Frontal cortex (tissue), 4 donors: Measurements from ENCODE around the gene GNG2. TPM values are rescaled to one million over a fixed set of nuclear protein-coding genes. Genes with fewer than 3 reads are reported as not detected.
A peak's percentile ranks its signal among the peaks of the same experiment; 100 is the strongest.

Experiments used
- DNase-seq, 2 donors: peaks; one replicate each; pipeline ENCODE4 v3.0.0; 2012; ENCODE audit warnings: low spot score in 2 of 2
- FAIRE-seq: peaks from 2 replicates; lab custom pipeline; 2012; peaks lifted over from hg19 to GRCh38; lab: Jason Lieb, UNC
- total RNA-seq: library from RNA; depleted of rRNA; stranded (reverse); fragments of >200 nt; gene quantifications from one replicate; pipeline ENCODE4 v1.2.3, GENCODE V29; 2014
- donor health status: control.
- donor health status: control.
- donor health status: control.

The GNG2 gene
- 400 TPM for total RNA-seq

- peak in 1 of 2 donors; percentile 32 for DNase-seq
- no peak for FAIRE-seq
These were observed at the start of gene GNG2 for GRCh38 chr14:51860164-51860824. Gene GNG2 (plus strand): TSS chr14:51860612. CDS start chr14:51950679, 90,067 bp downstream.

- FAIRE-seq (no peak), DNase-seq (no peak)
These were observed 48.7 kb upstream of the GNG2 start for GRCh38 chr14:51811706-51812105.

DNA sequence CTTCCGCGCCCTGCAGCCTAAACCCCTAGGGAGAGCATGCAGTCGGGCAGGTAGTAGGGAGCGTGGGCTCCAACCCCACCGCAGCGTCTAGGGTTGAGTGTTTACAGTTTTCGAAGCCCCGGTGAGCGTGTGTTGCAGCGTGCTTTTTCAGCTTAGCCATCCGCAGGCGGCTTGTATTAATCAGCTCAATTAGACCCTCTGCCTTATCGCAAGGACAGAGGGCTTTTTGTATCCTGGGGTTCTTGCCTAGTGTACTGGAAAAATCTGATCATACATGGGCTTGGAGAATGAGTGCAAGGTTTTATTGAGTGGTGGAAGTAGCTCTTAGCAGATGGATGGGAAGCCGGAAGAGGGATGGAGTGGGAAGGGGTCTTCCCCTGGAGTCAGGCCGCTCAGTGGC is 44.4 kb upstream of the GNG2 start:
- no peak for DNase-seq
- FAIRE-seq, result no peak

GRCh38 chr14:51817326-51817725 is 43.1 kb upstream of the GNG2 start:
- FAIRE-seq (no peak), DNase-seq (no peak)

DNA sequence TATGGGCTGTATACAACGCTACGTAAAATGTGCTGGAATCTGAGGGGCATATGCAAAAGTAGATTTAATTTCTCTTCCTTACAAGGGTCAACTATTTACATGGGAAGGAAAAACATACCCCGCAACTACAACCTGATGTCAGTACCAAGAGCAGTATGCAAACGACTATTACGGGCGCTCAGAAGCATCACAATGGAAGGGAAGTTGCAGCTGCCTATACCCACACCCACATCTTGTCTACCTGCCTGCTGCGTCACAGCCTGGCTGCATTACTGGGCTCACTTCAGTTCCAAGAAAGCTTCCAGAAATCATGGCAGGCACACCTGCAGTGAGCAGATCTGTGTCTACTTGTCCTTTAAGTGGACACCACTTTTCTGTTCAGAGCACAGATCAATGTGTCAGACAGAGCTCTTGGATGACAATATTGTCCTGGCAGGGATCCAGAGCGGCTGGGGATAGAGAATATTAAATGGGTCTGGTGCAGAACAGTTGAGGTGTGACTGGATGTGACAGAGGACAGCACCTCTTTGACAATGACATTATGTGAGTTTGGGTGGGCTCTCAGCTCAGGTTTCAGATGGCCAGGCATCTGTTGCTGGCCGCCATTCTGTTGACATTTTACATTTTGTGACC is 41.5 kb upstream of the GNG2 start:
- FAIRE-seq, result no peak
- DNase-seq, result no peak

DNA sequence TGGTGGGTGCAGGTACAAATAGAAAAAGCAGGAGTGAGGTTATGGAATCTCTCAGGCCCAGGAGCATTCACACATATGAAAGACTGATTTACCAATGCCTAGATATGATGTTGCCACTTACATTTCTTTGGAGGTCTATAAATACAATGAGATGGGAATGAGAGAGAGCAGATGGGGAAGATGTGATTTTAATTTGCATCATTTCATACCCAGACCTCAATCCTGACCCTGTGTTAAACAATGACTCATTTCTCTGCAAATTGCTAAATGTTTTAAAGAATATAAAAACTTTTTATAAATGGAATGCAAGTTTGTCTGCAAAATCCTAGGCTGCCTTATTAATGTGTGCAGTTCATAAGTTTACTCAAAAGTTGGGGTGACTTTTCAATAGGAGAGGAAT is 38.6 kb upstream of the GNG2 start:
- no peak for DNase-seq
- FAIRE-seq, result no peak

DNA sequence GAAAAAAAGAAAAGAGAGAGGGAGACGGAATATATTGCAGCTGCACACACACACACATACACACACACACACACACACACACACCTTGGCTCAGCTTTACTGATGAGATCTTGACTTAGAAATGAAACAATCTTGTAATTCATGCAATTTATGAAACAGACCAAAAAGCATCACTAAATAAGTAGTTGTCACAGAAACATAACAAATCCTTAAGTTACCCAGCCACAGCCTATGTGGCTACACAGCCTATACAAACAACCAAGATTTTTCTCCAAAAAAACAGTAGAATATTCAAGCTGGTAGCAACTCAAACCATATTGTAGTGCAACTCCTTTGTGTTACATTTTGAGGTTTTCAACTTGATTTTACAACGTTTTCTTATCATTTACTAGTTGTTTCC is 37.9 kb upstream of the GNG2 start:
- FAIRE-seq, result no peak

GRCh38 chr14:51823706-51824105 is 36.7 kb upstream of the GNG2 start:
- no peak for DNase-seq
- no peak for FAIRE-seq

More for the DNA sequence above, 37.9 kb upstream of the GNG2 start:
- no peak for DNase-seq

DNA sequence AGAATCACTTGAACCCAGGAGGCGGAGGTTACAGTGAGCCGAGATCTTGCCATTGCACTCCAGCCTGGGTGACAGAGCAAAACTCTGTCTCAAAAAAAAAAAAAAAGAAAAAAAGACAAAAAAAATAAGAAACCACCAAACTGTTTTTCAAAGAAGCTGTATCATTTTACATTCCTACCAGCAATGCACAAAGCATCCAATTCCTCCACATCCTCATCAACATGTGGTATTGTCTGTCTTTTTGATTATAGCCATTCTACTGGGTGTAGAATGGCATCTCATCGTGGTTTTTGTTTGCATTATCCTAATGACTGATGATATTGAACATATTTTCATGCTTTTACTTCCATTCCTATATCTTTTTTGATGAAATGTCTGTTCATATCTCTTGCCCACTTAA is 36.2 kb upstream of the GNG2 start:
- DNase-seq (no peak), FAIRE-seq (no peak)

DNA sequence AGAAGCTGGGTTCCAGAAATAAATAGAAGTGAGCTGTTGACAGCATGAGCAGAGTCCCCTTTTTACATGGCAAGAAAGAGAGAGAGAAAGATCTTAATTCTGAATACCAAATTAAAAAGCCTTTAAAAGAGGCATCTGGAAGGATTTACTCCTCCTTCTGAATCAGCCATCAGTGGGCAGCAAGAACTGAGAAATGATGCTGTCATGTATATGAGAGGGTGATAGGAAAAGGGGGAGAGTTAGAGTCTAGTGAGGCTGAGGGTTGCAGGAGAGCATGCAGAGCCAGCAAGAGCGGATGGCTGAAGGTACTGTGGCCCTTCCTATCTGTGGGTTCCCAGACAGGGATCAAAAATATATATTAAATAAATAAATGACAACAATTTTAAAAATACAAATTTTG is 34.5 kb upstream of the GNG2 start:
- DNase-seq, result no peak
- no peak for FAIRE-seq

DNA sequence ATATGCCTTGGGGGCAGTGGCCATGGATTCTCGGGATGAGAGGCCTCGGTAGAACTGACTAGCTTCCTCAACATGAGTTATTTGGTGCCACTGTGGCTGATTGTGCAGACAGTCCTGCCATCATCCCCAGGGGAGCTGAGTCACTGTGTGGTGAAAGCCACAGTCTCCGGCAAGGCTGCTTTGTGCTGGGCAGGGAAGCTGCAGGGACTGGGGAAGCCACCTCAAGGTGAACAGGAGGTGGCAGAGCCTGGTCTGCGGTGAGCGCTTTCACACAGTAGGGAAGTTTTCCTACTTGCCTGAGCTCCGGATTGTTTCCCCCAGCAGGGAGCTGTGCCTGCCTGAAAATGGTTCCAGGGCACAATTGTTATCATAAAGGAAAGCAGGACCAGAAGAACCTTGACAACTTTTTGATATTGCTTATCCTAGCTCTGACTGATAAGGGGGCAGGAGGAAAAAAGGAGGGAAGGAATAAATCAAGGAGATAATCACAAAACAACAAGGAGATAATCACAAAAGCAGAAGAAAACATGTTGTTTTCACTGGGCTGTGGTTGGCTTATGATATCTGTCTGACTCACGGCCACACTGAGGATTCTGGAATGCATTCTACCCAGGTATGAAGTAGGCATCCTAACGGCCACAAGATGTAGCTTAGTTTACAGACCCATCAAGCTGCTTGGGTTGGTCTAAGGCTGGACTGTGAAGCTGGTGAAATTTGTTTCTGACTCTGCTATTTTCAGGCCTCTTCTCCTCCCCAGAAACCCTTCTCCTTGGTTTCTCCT is 32.2 kb upstream of the GNG2 start:
- no peak for FAIRE-seq

GRCh38 chr14:51834240-51834639 is 26.2 kb upstream of the GNG2 start:
- DNase-seq (no peak), FAIRE-seq (no peak)

More for the DNA sequence above, 32.2 kb upstream of the GNG2 start:
- no peak for DNase-seq

DNA sequence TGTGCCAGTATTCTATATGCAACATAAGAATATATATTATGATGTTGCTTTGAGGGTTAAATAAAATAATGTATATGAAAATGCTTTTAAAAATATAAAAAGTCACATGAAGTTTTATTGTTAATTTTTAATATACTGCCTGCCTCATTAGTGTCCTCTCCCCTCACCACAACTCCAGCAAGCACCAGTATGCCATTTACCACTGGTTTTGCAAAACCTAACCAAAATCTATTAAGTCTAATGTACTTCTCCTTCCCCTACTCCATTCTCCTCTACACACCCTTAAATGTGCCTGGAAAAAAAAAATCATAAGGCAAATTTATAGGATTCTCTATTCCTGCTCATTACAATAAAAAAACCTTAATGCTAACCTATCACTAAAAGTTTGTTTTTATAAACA is 24.0 kb upstream of the GNG2 start:
- DNase-seq, result no peak
- FAIRE-seq, result no peak

DNA sequence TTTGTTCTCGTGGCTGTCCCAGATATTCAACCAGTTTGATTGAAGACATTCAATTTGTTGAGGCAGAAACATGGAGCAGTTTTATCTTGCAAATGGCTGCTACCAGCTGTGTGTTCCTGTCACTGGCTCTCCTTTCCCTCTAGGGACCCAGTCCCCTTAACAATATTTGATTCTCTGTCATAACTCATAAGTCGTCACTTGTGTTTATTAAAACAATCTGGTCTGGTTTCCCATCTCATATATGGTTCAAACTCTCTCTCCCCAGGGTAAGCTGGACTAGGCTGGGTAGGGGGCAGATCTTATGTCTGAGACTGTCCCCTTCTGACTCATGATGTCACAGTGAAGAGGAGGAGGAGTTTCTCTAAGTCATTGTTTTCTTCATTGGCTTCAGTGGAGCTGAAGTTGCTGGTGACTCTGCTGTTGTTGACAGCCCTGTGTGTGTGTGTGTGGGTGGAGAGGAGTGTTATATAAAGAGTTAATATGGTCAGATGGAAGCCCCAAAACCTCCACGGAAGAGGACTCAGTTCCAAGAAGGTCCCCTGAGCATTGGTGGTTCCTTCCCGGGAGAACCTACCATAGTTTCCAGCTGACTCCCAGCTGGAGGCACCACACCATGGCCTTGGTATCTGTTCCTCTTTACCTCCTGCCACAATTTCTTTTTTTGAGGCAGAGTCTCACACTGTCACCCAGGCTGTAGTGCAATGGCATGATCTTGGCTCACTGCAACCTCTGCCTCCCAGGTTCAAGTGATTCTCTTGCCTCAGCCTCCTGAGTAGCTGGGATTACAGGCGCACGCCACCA is 16.1 kb upstream of the GNG2 start:
- FAIRE-seq, result no peak
- DNase-seq, result no peak

- FAIRE-seq (no peak), DNase-seq (no peak)
These were observed 14.6 kb upstream of the GNG2 start for GRCh38 chr14:51845811-51846210.

DNA sequence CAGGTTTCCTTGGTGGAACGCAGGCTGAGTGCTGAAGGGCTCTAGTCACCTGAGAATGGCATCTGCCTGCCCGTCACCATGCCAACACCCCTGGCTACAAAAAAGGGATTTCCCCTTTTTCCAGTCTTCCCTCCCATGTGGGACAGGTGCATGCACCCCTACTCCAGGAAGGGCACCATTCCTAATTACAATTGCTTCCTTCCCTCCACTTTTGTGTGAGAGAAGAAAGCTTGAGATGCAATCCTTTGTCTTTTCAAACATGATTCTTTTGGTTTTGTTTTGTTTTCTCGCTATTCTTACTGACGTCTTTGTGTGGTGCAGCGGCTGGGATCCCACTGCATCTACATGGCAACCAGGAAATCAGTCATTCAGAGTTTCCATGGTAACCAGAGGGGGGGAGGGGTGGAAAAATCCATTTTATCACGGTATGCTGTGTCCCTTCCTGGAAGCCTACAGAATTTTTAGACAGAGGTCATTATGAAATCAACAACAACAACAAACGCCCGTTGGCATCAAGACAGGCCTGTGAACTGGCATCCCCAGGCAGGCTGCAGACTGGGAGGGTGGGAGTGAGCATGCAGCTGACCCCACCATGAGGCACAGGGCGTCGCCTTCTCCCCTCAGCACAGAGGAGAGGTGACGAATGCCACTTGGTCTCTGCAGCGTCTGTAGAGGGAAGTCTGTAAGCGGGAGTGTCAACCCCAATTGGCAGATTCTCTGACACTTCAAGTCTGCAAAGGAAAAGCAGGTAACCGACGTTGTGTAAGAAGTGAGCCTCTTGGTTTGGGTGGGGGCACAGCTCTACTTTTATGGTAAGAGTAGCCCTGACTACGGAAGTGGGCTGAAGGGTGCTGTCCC is 13.6 kb upstream of the GNG2 start:
- FAIRE-seq, result no peak

GRCh38 chr14:51847489-51847796 is 13.0 kb upstream of the GNG2 start:
- no peak for DNase-seq
- no peak for FAIRE-seq

More for the DNA sequence above, 13.6 kb upstream of the GNG2 start:
- DNase-seq, result peak in 1 of 2 donors; percentile 44

GRCh38 chr14:51848120-51848519 is 12.3 kb upstream of the GNG2 start:
- FAIRE-seq, result no peak
- no peak for DNase-seq

DNA sequence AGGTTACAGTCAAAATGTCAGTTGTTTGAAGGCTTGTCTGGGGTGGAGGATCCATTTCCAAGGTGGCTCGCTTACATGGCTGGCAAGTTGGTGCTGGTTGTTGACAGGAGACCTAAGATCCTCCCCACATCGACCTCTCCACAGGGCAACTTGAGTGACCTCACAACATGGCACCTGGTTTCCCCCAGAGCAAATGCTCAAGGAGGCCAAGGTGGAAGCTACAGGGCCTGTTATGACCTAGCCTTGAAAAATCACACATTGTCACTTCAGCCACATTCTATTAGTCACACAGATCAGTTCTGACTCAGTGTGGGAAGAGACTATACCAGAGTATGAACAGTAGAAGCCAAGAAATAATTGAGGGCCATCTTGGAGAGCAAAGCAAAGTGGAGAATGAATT is 11.3 kb upstream of the GNG2 start:
- DNase-seq (no peak), FAIRE-seq (no peak)

DNA sequence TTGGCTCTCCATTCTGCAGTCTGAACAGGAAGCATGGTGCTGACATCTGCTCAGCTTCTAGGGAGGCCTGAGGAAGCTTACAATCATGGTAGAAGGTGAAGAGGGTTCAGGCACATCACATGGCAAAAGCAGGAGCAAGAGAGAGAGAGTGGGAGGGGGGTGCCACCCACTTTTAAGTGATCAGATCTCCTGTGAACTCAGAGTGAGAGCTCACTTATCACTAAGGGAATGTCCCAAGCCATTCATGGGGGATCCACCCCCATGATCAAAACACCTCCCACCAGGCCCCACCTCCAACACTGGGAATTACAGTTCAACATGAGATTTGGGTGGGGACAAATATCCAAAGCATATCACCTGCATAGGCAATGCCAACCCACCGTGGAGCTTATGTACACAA is 9.8 kb upstream of the GNG2 start:
- FAIRE-seq (no peak), DNase-seq (no peak)
